ENCODE measurements around the gene THAP3. TPM values are rescaled to one million over a fixed set of nuclear protein-coding genes. Genes with fewer than 3 reads are reported as not detected.

Gene THAP3
- total and polyA plus RNA-seq, 2 of the 4 experiments (the other 2 are of a cell fraction) = 14.2 to 14.9 TPM

DNA sequence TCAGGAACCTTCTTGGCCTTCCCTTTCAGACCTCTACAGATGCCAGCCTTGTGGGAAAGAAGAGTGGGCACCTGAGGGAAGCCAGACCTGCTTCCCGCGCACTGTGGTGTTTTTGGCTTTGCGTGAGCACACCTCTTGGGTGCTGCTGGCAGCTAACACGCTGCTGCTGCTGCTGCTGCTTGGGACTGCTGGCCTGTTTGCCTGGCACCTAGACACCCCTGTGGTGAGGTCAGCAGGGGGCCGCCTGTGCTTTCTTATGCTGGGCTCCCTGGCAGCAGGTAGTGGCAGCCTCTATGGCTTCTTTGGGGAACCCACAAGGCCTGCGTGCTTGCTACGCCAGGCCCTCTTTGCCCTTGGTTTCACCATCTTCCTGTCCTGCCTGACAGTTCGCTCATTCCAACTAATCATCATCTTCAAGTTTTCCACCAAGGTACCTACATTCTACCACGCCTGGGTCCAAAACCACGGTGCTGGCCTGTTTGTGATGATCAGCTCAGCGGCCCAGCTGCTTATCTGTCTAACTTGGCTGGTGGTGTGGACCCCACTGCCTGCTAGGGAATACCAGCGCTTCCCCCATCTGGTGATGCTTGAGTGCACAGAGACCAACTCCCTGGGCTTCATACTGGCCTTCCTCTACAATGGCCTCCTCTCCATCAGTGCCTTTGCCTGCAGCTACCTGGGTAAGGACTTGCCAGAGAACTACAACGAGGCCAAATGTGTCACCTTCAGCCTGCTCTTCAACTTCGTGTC is 45.9 kb upstream of the THAP3 start:
- intact Hi-C loops (cut with micrococcal nuclease) (no loop called here), dilution Hi-C loops (cut with HindIII; ENCODE audit: low sequenced_read_pairs, unreplicated experiment) (no loop called here), in situ Hi-C loops (cut with MboI; ENCODE audit: low sequenced_read_pairs) (no loop called here)
- peak overlapping the region; percentile 26; the same call in 1 of the 2 replicates for H3K14ac ChIP-seq (replicated peaks; ENCODE audit: low read depth, low read length)
- peaks cover 11% of the 10 kb centered on the region for H3K4me1 ChIP-seq (ENCODE audit: control insufficient read depth, insufficient read depth, low read length)
- DNase-seq (no peak), ATAC-seq (ENCODE audit: low read depth) (no peak)
- no peak overlapping the region for H3K4me3 ChIP-seq (ENCODE audit: insufficient read depth, low read depth, low read length)
- BruUV-seq (replicated peaks) = no TSS peak
- no peak overlapping the region for H4K91ac ChIP-seq (ENCODE audit: insufficient read depth, low read depth, low read length)
- H3K79me1 ChIP-seq (ENCODE audit: low read depth in 1 of 2, low read length in 2 of 2) = peaks cover 10 to 28% of the 10 kb centered on the region in 2 experiments
- no peak overlapping the region for H2BK15ac ChIP-seq (ENCODE audit: low read depth, low read length)
- H3K27ac ChIP-seq (ENCODE audit: insufficient read depth, low read length) = peak overlapping the region; percentile 46; the same call in 1 of the 2 replicates
- 88% methylated on average over 11 of the region's 14 CpGs; no CpG with 5 or more reads in 1 of the 2 experiments for WGBS, 2 experiments (ENCODE audit: extremely low coverage in 2 of 2, insufficient read length in 1 of 2)
- peak overlapping the region; percentile 62 for H4K5ac ChIP-seq (ENCODE audit: low read depth, low read length)
- H3K27me3 ChIP-seq (ENCODE audit: control insufficient read depth, insufficient read depth, low read length) = no peaks in the 10 kb centered on the region; the same call in 1 of the 2 replicates
- peaks cover 13% of the 10 kb centered on the region for H3K9me1 ChIP-seq (ENCODE audit: insufficient read depth, low read length)
- H3K4me2 ChIP-seq (ENCODE audit: low read depth, low read length) = peak overlapping the region; percentile 80; the same call in 1 of the 2 replicates
- no peak overlapping the region for H3K9ac ChIP-seq (ENCODE audit: low read depth, low read length)
- no peaks in the 10 kb centered on the region for H3K9me3 ChIP-seq (ENCODE audit: control insufficient read depth, insufficient read depth, low read length)
- no peak overlapping the region for H3K23ac ChIP-seq (ENCODE audit: low read depth, low read length)
- peak overlapping the region; percentile 87 to 94 for H4K8ac ChIP-seq (ENCODE audit: low read depth in 2 of 2, low read length in 2 of 2)
- no peak overlapping the region for H2BK5ac ChIP-seq (ENCODE audit: low read depth, low read length, poor library complexity, severe bottlenecking)
- no peak overlapping the region for H2BK20ac ChIP-seq (ENCODE audit: low read depth, low read length)
- 0 out of 2 replicates have a peak, but pooled peaks cover 3% of the 10 kb centered on the region for H3K36me3 ChIP-seq (ENCODE audit: control insufficient read depth, insufficient read depth, low read length)
- H2AFZ ChIP-seq (replicated peaks; ENCODE audit: low read length, poor library complexity) = peak overlapping the region; percentile 89
- no peak overlapping the region for H3K18ac ChIP-seq (ENCODE audit: low read depth, low read length)
- no peak overlapping the region for H3K56ac ChIP-seq (ENCODE audit: extremely low read depth, insufficient read depth, low read length)
- H2BK120ac ChIP-seq (ENCODE audit: low read depth, low read length) = no peak overlapping the region
- H2AK5ac ChIP-seq (ENCODE audit: low read depth, low read length) = peak overlapping the region; percentile 78; the same call in 1 of the 2 replicates
- peaks cover 3% of the 10 kb centered on the region; the same call in 1 of the 2 replicates for H4K20me1 ChIP-seq (ENCODE audit: insufficient read depth, low read length)
- POLR2A ChIA-PET (ENCODE audit: unreplicated experiment) = no interaction called here
- 0 out of 2 replicates have a peak overlapping the region, but pooled peaks have one; percentile 12 for H3K4ac ChIP-seq (ENCODE audit: low read depth, low read length)
- peak overlapping the region; percentile 59 for H2AK9ac ChIP-seq (replicated peaks; ENCODE audit: low read depth, low read length, poor library complexity)
- CTCF ChIA-PET = no interaction called here
- no peak for TF ChIP-seq RAD21 (IDR thresholded peaks at IDR 0.05; ENCODE audit: low read length)
- TF ChIP-seq, protein P1, sequence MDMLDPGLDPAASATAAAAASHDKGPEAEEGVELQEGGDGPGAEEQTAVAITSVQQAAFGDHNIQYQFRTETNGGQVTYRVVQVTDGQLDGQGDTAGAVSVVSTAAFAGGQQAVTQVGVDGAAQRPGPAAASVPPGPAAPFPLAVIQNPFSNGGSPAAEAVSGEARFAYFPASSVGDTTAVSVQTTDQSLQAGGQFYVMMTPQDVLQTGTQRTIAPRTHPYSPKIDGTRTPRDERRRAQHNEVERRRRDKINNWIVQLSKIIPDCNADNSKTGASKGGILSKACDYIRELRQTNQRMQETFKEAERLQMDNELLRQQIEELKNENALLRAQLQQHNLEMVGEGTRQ (IDR thresholded peaks at IDR 0.05; ENCODE audit: low read depth, low read length) = no peak
- no peak for TF ChIP-seq CHD1 (IDR thresholded peaks at IDR 0.05; ENCODE audit: low read depth, low read length)
- no peak for TF ChIP-seq CEBPB (IDR thresholded peaks at IDR 0.05; ENCODE audit: low read depth, low read length)
- TF ChIP-seq, protein P2, sequence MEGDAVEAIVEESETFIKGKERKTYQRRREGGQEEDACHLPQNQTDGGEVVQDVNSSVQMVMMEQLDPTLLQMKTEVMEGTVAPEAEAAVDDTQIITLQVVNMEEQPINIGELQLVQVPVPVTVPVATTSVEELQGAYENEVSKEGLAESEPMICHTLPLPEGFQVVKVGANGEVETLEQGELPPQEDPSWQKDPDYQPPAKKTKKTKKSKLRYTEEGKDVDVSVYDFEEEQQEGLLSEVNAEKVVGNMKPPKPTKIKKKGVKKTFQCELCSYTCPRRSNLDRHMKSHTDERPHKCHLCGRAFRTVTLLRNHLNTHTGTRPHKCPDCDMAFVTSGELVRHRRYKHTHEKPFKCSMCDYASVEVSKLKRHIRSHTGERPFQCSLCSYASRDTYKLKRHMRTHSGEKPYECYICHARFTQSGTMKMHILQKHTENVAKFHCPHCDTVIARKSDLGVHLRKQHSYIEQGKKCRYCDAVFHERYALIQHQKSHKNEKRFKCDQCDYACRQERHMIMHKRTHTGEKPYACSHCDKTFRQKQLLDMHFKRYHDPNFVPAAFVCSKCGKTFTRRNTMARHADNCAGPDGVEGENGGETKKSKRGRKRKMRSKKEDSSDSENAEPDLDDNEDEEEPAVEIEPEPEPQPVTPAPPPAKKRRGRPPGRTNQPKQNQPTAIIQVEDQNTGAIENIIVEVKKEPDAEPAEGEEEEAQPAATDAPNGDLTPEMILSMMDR (conservative IDR thresholded peaks at IDR 0.05; ENCODE audit: low read depth, low read length) = no peak
- TF ChIP-seq MAFK (IDR thresholded peaks at IDR 0.05; ENCODE audit: low read depth, low read length) = no peak
- TF ChIP-seq NFE2L2 (IDR thresholded peaks at IDR 0.05; ENCODE audit: low read depth, low read length) = no peak
- no peak for TF ChIP-seq SMC3 (IDR thresholded peaks at IDR 0.05; ENCODE audit: low read depth, low read length)
- no peak for TF ChIP-seq BHLHE40 (IDR thresholded peaks at IDR 0.05; ENCODE audit: low read depth, low read length)
- TF ChIP-seq FOS (IDR thresholded peaks at IDR 0.05; ENCODE audit: low read depth, low read length) = no peak
- TF ChIP-seq POLR2A (IDR thresholded peaks at IDR 0.05; ENCODE audit: low read depth, low read length) = no peak
- TF ChIP-seq MXI1 (IDR thresholded peaks at IDR 0.05; ENCODE audit: borderline replicate concordance, low read depth, low read length) = no peak
- TF ChIP-seq ELK1 (IDR thresholded peaks at IDR 0.05; ENCODE audit: borderline replicate concordance, low read depth, low read length) = no peak
- TF ChIP-seq MAZ (IDR thresholded peaks at IDR 0.05; ENCODE audit: borderline replicate concordance, low read depth, low read length) = no peak
- TF ChIP-seq RCOR1 (IDR thresholded peaks at IDR 0.05; ENCODE audit: insufficient replicate concordance, low read length) = no peak
